Measurements from ENCODE around the gene TUB.

GRCh38 chr11:8110396-8110795 lies 29.4 kb downstream of the TUB start:
- no peak for TF ChIP-seq EZH2phosphoT487 (IDR thresholded peaks at IDR 0.05; ENCODE audit: insufficient read depth, low read depth)
- no peak for TF ChIP-seq EZH2 (IDR thresholded peaks at IDR 0.05; ENCODE audit: insufficient read depth, poor library complexity, severe bottlenecking)
